AG09309 (cell line): ENCODE measurements around the gene OSBPL10.

Experiments
- DNase-seq: peaks from one replicate; pipeline ENCODE4 v3.0.0-alpha.2; 2010; ENCODE audit warnings: low read depth
- H3K4me3 ChIP-seq: 2 replicates; pipeline ENCODE4 v1.5.1; 2011; ENCODE audit warnings: mild to moderate bottlenecking, low read depth, low read length, moderate library complexity; ENCODE audit not compliant: control insufficient read depth
- TF ChIP-seq, protein P1 (sequence below): IDR thresholded peaks from 2 replicates; pipeline ENCODE4 v1.5.1; 2011; ENCODE audit warnings: mild to moderate bottlenecking, low read depth, low read length, inconsistent platforms; ENCODE audit not compliant: insufficient read depth, control insufficient read depth; ENCODE audit errors: missing control alignments

OSBPL10 gene

GRCh38 chr3:31636694-31637442, 344.2 kb downstream of the OSBPL10 start:
- no peak for DNase-seq
- H3K4me3 ChIP-seq = no peak overlapping the region
- TF ChIP-seq, protein P1, sequence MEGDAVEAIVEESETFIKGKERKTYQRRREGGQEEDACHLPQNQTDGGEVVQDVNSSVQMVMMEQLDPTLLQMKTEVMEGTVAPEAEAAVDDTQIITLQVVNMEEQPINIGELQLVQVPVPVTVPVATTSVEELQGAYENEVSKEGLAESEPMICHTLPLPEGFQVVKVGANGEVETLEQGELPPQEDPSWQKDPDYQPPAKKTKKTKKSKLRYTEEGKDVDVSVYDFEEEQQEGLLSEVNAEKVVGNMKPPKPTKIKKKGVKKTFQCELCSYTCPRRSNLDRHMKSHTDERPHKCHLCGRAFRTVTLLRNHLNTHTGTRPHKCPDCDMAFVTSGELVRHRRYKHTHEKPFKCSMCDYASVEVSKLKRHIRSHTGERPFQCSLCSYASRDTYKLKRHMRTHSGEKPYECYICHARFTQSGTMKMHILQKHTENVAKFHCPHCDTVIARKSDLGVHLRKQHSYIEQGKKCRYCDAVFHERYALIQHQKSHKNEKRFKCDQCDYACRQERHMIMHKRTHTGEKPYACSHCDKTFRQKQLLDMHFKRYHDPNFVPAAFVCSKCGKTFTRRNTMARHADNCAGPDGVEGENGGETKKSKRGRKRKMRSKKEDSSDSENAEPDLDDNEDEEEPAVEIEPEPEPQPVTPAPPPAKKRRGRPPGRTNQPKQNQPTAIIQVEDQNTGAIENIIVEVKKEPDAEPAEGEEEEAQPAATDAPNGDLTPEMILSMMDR = no peak

- TF ChIP-seq, protein P1 = no peak
- H3K4me3 ChIP-seq = no peak overlapping the region
- DNase-seq = peak; percentile 8
Measured at GRCh38 chr3:31636049-31636448, 345.0 kb downstream of the OSBPL10 start.

DNA sequence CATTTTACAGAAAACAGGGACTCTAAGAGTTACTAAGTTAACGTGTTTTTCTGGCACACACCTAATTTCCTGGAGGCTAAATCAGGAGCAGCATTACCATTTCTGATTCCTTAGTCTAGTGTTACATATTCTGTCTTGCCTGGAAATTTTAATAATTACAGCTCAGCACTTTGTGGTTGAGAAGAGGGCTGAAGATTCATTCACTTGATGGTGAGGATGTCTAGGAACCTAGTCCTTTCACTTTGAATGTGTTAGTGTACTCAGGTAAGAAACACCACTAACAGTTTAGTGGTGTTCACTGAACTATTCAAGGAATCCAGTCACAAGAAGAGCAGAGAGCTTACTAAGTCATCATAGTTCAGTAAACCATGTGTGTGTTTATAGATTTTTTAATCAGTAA, 345.5 kb downstream of the OSBPL10 start:
- H3K4me3 ChIP-seq = no peak overlapping the region
- DNase-seq = no peak
- TF ChIP-seq, protein P1 = no peak

- H3K4me3 ChIP-seq = no peak overlapping the region
- peak; percentile 76 for DNase-seq
- TF ChIP-seq, protein P1 = no peak
Measured at GRCh38 chr3:31634476-31634875, 346.6 kb downstream of the OSBPL10 start.

DNA sequence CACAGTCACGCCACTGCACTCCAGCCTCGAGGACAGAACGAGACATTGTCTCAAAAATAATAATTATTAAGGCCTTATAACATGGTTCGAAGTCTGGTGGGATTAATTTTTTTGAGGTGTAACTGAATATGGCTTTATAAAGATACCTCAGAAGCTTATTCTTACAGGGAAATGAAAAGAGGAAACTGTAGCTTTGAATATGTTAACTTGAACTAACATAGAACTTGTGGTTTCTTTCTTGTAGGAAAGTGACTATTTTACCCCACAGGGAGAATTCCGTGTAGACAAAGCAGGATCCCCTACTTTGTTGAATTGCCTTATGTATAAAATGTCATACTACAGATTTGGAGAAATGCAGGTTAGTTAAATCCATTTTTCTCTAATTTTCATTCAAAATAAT, 352.0 kb downstream of the OSBPL10 start:
- TF ChIP-seq, protein P1 = no peak

GRCh38 chr3:31625358-31625757, 355.7 kb downstream of the OSBPL10 start:
- DNase-seq = no peak
- TF ChIP-seq, protein P1 = no peak
- no peak overlapping the region for H3K4me3 ChIP-seq

More for the DNA sequence above, 352.0 kb downstream of the OSBPL10 start:
- no peak for DNase-seq
- H3K4me3 ChIP-seq = no peak overlapping the region
